Measurements from ENCODE around the gene ZSWIM5.

The ZSWIM5 gene

GRCh38 chr1:45047032-45047431 lies 159.4 kb downstream of the ZSWIM5 start:
- TF ChIP-seq, protein P1, sequence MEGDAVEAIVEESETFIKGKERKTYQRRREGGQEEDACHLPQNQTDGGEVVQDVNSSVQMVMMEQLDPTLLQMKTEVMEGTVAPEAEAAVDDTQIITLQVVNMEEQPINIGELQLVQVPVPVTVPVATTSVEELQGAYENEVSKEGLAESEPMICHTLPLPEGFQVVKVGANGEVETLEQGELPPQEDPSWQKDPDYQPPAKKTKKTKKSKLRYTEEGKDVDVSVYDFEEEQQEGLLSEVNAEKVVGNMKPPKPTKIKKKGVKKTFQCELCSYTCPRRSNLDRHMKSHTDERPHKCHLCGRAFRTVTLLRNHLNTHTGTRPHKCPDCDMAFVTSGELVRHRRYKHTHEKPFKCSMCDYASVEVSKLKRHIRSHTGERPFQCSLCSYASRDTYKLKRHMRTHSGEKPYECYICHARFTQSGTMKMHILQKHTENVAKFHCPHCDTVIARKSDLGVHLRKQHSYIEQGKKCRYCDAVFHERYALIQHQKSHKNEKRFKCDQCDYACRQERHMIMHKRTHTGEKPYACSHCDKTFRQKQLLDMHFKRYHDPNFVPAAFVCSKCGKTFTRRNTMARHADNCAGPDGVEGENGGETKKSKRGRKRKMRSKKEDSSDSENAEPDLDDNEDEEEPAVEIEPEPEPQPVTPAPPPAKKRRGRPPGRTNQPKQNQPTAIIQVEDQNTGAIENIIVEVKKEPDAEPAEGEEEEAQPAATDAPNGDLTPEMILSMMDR (conservative IDR thresholded peaks at IDR 0.05; ENCODE audit: low read depth, low read length), result no peak
- no peak overlapping the region for H3K4me2 ChIP-seq
- H3K9ac ChIP-seq, result no peak overlapping the region
- H3K4me3 ChIP-seq (IDR thresholded peaks at IDR 0.05; ENCODE audit: insufficient read depth, low read depth, low read length), result no peak overlapping the region
- H3K27ac ChIP-seq, result no peak overlapping the region
- no peaks in the 10 kb centered on the region for H3K79me2 ChIP-seq (ENCODE audit: insufficient read depth, low read depth)
- H3K27me3 ChIP-seq (ENCODE audit: insufficient read depth, low read depth), result no peaks in the 10 kb centered on the region
- H4K20me1 ChIP-seq (ENCODE audit: insufficient read depth), result no peaks in the 10 kb centered on the region
- H3K36me3 ChIP-seq (ENCODE audit: insufficient read depth), result no peaks in the 10 kb centered on the region
- peaks cover 17% of the 10 kb centered on the region for H3K4me1 ChIP-seq (ENCODE audit: low read depth, poor library complexity, severe bottlenecking)
- no peak overlapping the region for H2AFZ ChIP-seq (ENCODE audit: low read depth)

DNA sequence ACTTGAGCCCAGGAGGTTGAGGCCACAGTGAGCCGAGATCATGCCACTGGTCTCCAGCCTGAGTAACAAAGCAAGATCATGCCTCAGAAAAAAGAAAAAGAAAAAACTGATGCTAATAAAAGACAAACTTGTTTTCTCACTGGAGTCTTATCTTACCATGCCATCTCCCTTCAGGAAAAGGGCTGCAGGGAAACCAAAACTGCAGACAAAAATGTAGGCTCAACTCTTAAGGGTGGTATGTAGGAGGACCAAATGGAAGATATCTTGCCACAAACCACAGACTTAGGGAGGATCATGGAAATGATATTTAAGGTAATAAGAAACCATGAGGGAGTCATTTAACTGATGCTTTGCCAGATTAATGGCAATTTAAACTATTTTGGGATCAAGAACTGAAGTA lies 161.5 kb downstream of the ZSWIM5 start:
- no peak overlapping the region for H3K4me3 ChIP-seq (IDR thresholded peaks at IDR 0.05; ENCODE audit: insufficient read depth, low read depth, low read length)
- no peak overlapping the region for H3K27ac ChIP-seq
- no peaks in the 10 kb centered on the region for H3K36me3 ChIP-seq (ENCODE audit: insufficient read depth)
- no peak overlapping the region for H2AFZ ChIP-seq (ENCODE audit: low read depth)
- TF ChIP-seq, protein P1 (conservative IDR thresholded peaks at IDR 0.05; ENCODE audit: low read depth, low read length), result no peak
- H3K4me1 ChIP-seq (ENCODE audit: low read depth, poor library complexity, severe bottlenecking), result no peaks in the 10 kb centered on the region
- no peaks in the 10 kb centered on the region for H3K79me2 ChIP-seq (ENCODE audit: insufficient read depth, low read depth)
- H4K20me1 ChIP-seq (ENCODE audit: insufficient read depth), result no peaks in the 10 kb centered on the region
- H3K9ac ChIP-seq, result no peak overlapping the region
- no peaks in the 10 kb centered on the region for H3K27me3 ChIP-seq (ENCODE audit: insufficient read depth, low read depth)
- no peak overlapping the region for H3K4me2 ChIP-seq

- Histone ChIP-seq H3K4me3 (IDR thresholded peaks at IDR 0.05; ENCODE audit: insufficient read depth, low read depth, low read length) (no peak overlapping the region), H3K27me3 (ENCODE audit: insufficient read depth, low read depth) (no peaks in the 10 kb centered on the region), H3K27ac (no peak overlapping the region), H3K4me2 (no peak overlapping the region), H3K4me1 (ENCODE audit: low read depth, poor library complexity, severe bottlenecking) (no peaks in the 10 kb centered on the region), H3K9ac (no peak overlapping the region), H4K20me1 (ENCODE audit: insufficient read depth) (no peaks in the 10 kb centered on the region), H3K36me3 (ENCODE audit: insufficient read depth) (no peaks in the 10 kb centered on the region), H3K79me2 (ENCODE audit: insufficient read depth, low read depth) (no peaks in the 10 kb centered on the region), H2AFZ (ENCODE audit: low read depth) (no peak overlapping the region)
- TF ChIP-seq, protein P1 (conservative IDR thresholded peaks at IDR 0.05; ENCODE audit: low read depth, low read length), result no peak
These were observed 163.3 kb downstream of the ZSWIM5 start for GRCh38 chr1:45043094-45043493.

GRCh38 chr1:45040297-45040696 lies 166.1 kb downstream of the ZSWIM5 start:
- H3K4me3 ChIP-seq (IDR thresholded peaks at IDR 0.05; ENCODE audit: insufficient read depth, low read depth, low read length), result no peak overlapping the region
- TF ChIP-seq, protein P1 (conservative IDR thresholded peaks at IDR 0.05; ENCODE audit: low read depth, low read length), result no peak

More at GRCh38 chr1:45040297-45040696, 166.1 kb downstream of the ZSWIM5 start:
- Histone ChIP-seq H3K27me3 (ENCODE audit: insufficient read depth, low read depth) (no peaks in the 10 kb centered on the region), H3K4me1 (ENCODE audit: low read depth, poor library complexity, severe bottlenecking) (no peaks in the 10 kb centered on the region), H3K27ac (no peak overlapping the region), H4K20me1 (ENCODE audit: insufficient read depth) (no peaks in the 10 kb centered on the region), H3K9ac (no peak overlapping the region), H2AFZ (ENCODE audit: low read depth) (no peak overlapping the region), H3K4me2 (no peak overlapping the region), H3K79me2 (ENCODE audit: insufficient read depth, low read depth) (no peaks in the 10 kb centered on the region), H3K36me3 (ENCODE audit: insufficient read depth) (no peaks in the 10 kb centered on the region)

All from KMS-11 (cell line).